NCI-H2196 (cell line): ENCODE measurements around the gene SIK3.
"Not testable (repeated sequence)": the region's sequence is repeated elsewhere in the genome, so short reads cannot be mapped to it uniquely, and the experiment has no call there.

Source experiments
- DNase-seq: peaks from one replicate; lab custom pipeline; 2025; ENCODE audit not compliant: unreplicated experiment; lab: John Stamatoyannopoulos, UW

SIK3 gene

DNA sequence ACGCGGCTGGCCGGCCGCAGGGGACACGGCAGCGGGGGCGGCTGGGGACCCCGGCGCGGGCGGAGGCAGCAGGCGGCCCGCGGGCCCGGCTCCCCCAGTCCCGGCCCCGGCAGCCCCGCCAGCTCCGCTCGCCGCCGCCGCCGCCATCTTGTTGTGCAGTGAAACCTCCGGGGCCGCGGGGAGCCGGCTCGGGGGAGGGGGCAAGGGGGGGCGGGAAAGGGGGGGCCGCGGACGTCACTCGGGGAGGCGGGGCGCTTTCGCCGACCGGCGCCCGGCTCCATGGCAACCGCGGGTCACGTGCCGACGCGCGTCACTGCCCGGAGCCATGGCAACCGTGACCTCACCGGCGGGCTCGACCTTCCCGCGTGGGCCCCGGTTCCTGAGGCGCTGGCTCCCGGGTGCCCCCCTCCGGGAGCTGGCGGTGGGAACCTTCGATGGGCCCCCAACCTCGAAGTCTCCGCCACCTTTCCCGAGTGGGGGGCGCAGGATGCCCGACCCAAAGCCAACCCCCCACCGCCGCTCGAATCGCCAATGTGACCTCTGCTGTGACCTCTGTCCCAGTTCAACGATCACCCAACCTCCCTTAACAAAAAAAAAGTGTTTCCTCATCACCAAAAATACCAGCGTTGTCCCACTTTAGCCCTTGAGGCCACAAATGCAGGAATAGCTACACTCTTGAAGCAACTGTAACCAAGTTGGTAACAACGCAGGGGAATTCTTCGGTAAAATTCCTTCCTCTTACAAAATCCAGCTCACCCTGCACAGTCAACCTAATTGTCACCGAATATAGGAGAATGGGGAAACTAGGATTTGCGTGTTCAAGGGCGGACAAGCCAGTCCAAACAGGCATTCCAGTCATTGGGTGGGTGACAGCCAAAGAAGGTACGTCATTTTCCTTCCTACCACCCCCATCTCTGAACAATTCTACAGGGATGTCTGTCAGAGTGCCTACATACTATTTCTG is at the start of gene SIK3:
Gene SIK3 (minus strand): TSS at position 160 of the 964 bp plus-strand sequence. CDS start 13 bp downstream, at position 147.
- DNase-seq: peak; percentile 94

DNA sequence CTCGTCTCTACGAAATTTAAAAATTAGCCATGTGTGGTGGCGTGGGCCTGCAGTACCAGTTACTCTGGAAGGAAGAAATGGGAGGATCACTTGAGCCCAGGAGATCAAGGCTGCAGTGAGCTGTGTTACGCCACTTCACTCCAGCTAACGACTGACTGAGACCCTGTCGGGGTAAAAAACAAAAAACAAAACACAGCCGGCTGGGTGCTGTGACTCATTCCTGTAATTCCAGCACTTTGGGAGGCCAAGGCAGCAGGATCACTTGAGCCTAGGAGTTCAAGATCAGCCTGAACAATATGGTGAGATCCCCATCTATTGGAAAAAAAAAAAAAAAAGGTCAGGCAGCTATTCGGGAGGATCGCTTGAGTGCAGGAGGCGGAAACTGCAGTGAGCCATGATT is 48.3 kb upstream of the SIK3 start:
- DNase-seq: no peak

DNA sequence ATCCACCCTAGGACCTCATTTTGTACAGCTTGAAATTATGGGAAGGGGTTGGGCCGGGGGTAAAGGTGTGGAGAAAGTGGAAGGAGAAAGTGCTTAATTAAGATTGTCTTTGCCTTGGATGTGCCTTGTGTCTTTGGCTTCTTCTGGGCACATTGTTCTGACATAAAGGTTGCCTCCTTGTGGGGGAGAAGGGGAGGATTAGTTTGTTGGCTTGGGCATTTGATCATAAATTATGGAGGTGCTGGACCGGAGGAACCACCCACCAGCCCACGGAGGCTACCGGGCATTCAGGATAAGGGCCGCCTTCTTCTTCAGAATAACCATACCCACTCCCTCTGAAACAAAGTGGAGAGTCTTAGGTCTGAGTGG is 47.1 kb upstream of the SIK3 start:
- DNase-seq: no peak

DNA sequence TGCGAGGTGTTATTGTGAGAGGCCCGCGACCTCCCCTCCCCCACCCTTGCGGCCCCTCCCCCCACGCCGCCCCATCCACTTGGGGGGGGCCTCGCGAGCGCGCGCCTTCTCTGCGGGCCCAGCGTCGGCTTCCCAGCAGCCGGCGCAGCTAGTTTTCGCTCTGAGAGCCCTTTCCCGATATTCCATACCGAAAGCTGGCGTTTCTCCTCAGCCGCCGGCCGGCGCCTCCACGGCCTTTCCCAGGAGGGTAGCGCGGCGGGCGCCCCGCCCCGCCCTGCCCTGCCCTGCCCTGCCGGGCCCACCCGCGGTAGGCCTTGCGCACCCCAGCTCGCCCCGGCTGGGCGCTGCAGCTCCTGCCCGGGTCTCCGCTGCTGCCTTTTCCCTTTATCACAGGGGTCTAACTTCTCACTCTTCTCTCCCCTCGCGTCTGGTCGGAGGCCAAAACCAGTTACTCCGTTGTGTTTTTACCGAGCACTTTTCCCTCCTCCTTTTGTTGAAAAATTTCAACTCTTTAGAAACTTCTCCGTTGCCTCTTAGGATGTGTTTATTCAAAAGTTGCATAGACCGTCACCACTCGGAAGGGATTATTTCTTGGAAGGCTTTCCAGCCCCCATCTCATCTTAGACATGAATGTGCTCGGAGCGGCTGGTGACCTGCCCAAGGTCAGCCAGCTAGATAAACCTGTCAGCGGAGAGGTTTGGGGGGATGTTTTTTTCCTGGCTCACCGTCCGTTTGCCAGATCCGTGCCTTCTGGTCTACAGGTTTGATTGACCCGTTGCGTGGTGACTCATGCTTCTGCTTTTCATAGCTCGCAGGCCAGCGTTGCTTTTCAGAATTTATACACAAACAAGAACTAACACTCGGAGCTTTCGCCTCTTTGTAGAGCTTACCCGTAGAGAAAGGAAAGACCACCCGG is 46.5 kb upstream of the SIK3 start:
- peak; percentile 64 for DNase-seq

DNA sequence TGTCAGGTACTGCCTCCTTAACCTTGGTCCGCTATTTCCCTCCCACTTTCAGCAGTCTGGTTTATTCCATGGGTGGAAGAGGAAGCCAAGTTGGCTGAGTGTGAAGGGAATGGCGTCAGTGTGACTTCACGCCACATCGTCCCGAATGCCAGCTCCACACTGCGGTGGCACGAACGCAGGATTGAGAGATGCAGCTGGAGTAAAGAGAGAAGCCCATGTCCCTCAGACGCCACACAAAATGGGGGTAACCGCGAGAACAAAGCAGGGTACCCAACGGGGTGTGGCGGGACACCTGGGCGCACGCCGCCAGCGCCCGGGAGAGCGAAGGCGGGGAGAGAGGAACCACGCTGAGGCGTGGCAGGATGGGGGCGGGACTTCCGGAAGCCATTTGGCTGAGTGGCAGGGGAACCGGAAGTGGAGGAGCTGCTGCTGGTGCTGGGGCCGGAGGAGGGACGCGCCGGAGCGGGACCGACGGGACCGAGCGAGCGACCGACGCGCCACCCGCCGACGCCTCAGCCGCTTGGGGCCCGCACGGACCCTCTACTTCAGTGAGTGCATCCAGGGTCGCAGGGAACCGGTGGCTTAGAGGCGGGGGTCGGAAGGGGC is 45.7 kb upstream of the SIK3 start, which contains the start of gene PAFAH1B2:
Gene PAFAH1B2 (plus strand): TSS at position 417 of the 606 bp plus-strand sequence. CDS start 8,161 bp downstream, outside the sequence.
- peak; percentile 93 for DNase-seq

DNA sequence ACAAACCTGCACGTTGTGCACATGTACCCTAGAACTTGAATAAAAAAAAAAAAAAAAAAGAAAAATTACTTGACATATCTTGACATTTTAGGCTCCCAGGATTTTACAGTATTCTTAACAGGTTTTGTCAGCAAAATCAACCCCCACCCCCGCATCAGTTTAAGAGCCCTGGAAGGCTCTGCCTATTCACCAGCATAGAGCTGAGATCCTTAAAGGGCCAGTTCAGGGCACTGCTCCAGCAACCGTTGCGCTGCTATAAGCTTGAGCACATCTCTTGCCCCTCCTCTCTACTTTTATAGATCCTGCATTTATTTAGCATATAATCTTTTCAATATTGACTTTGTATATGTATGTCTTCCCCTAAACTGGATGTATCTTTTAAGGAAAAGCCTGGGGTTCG is 45.2 kb upstream of the SIK3 start:
- DNase-seq: peak; percentile 61

DNA sequence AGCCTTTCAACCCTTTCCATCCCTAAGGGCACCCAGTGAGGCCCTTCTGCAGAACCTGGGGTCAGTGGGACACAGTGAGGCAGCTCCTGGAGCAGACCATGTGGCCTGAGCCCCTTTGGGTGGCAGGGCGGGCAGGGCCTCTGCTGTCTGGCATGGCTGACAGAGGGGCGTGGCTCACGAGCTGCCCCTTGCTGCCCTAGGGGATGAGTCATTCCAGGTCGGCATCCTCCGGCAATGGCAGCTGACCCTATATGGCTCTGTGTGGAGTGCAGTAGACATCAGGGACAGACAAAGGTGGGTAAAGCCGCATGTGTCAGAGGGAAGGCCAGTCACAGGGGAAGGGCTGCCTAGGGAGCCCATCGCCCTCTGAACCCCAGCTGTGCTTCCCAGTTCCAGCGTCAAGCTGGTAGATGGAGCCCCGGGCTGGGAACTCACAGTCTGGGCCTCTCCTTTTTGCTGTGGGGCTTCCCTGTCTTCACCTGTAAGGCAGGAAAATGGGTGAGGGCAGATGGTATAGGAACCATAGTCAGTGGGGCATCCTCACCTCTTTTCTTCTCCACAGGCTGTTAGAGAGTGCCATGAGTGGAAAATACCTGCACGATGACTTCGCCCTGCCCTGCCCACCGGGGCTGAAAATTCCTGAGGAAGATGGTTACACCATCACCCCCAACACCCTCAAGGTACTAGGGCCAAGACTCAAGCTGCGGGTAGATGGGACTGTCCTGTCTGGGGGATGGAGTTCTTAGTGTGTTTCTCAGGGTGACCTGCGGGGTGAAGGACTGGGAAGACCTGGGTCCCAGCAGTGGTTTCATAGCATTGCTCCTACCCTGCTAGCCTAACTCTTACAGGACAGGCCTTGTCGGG is 39.2 kb upstream of the SIK3 start:
- not testable (repeated sequence) for DNase-seq

DNA sequence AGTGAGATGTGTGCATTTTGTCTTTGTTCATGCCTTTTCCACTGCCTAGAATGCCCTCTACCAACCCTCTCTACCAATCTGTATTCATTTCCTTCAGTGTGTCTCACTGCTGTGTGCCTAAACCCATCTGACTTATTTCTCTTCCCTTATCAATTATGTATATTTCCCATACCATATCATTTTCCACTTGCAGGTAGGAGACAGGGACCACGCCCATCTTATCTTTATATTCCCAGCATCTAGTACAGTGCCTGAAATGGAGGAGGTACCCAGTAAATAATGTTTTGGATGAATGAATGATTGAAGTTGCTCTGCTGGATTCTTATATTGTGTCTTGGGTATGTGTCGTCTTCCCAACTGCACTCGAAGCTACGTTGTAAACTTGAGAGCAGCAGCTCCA is 36.8 kb upstream of the SIK3 start:
- DNase-seq: not testable (repeated sequence)

DNA sequence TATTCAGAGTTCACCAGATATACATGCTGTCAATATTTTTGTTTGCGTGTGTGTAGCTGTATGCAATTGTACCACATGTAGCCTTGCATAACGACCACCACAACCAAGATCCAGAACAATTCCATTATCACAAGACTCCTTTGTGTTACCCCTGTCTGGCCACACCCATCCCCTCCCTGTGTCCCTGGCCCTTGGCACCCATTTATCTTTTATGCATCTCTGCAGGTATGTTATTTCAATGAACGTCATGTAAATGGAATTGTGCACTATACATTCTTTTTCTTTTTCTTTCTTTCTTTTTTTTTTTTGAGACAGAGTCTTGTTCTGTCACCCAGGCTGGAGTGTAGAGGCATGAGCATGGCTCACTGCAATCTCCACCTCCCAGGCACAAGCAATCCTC is 36.2 kb upstream of the SIK3 start:
- DNase-seq: no peak

DNA sequence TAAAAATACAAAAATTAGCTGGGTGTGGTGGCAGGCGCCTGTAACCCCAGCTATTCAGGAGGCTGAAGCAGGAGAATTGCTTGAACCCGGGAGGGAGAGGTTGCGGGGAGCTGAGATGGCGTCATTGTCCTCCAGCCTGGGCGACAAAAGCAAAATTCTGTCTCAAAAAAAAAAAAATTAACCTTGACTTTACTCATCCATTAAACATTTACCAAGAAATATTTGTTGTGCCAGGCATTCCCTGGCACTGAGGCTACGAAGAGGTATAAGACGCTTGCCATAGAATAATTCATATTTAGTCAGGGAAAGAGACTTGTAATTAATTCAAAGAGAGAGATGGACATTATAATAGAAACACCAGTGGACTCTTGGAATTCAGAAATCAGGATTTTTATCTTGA is 32.7 kb upstream of the SIK3 start:
- DNase-seq: no peak

DNA sequence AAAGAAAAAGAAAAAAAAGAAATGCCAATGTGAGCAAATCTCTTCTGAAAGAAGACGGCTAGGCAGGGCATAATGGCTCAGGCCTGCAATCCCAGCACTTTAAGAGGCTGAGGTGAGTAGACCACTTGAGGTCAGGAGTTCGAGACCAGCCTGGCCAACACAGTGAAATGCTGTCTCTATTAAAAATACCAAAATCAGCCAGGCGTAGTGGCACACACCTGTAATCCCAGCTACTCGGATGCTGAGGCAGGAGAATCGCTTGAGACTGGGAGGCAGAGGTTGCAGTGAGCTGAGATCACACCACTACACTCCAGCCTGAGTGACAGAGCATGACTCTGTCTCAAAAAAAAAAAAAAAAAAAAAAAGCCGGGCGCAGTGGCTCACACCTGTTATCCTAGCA is 32.2 kb upstream of the SIK3 start:
- not testable (repeated sequence) for DNase-seq

DNA sequence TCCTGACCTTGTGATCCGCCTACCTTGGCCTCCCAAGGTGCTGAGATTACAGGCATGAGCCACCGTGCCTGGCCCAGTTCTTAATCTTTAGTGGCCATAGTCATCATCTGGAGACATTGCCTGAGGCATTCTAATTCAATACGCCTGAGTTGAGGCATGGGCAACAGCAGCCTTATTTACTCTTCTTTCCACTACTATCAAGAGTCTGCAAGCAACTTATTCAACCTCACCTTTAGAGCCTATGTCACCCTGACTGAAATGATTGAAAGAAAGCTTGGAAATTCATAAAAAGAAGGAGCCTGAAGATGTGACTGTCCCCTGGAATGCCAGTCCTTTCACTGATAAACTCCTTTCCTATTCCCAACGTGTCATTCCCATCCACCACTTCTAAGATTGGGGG is 30.1 kb upstream of the SIK3 start:
- DNase-seq: no peak

DNA sequence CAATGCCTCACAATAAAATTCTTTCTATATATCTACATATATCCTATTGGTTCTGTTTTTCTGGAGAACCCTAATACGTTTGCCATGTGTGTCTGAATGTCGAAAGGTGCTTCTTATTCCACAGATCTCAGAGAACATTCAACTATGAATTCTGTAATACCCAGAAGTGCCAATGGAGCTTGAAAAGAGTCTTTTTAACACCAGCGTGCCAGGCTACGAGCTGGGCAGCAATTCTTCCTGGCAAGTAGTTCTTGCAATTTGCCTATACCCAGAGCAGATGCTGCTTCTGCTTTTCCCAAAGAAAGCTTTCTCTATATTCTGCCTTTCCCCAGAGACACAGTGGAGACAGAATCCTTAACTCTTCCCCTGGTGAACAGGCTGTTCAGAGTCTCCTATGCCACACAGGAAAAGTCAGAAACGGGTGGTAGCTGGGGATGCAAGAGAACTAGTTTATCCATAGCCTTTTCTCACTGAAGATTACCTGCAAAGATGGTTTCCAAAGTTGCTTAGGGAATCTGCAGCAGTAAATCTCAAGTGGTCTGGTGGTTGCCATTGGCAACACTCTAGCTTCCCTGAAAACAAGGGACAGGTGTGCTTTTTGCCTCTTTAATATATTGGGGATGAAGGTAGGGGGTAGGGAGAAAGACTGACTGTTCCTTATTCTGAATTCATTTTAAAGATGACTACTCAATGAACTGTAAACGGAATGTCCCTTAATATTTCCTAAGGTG is 29.1 kb upstream of the SIK3 start:
- peak; percentile 25 for DNase-seq

DNA sequence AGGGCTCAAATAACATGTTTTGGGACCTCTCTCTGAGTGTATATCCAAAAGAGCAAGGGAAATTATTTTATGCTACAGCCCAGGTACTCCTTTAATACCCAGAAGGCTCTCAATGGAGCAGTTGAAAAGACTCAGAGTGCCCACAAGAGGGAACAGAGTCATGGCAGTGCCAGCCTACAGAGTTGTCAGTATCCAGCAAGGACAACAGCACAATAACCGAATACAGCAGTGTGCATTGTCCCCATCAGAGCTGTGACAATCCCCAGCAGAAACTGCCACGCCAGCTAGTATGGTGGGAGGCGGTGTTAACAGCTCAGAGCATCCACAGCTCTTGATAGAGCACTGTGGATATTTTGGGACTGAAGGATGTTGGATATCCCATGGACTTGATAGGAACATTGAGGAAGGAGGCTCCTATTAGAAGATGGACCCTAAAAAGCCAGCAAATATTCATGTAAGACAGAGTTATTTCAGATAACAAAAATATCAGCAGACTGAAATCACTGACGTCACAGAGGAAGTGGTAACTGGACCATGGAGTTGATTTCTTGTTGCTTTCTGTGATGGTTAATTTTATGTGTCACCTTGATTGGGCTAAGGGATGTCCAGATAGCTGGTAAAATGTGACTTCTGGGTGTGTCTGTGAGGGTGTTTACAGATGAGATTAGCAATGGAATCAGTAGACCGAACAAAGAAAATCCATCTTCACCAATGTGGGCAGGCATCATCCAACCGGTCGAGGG is 28.2 kb upstream of the SIK3 start:
- DNase-seq: no peak

DNA sequence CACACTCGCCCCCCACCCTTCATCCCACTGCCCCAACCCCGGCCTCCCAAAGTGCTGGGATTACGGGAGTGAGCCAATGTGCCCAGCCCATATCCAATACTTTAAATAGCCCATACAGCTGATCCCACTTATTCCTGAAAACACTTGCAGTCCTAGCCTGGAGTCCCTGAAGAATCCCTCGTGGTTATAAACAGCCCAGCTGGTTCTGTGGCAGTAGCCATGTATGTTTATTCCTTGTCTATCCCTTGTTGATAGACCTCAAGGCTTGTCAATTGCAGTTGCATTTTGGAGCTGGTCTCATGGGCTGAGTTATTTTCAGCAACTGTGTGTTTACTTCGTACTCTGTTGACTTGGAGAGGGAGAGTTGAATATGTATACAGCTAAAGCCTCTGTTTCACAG is 24.3 kb upstream of the SIK3 start:
- DNase-seq: no peak

DNA sequence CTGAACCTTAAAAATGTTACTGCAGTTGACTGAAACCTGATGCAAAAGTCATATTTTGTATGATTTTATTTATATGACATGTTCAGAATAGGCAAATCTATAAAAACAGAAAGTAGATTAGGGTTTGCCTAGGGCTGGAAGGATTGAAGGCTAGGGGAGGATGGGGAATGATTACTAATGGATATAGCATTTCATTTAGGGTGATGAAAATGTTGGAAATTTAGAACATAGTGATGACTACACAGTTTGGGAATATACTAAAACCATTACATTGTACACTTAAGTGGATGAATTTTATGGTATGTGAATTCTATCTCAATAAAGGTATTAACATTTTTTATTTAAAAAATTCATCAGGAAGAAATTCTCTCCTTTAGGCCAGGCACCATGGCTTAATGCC is 22.9 kb upstream of the SIK3 start:
- no peak for DNase-seq

DNA sequence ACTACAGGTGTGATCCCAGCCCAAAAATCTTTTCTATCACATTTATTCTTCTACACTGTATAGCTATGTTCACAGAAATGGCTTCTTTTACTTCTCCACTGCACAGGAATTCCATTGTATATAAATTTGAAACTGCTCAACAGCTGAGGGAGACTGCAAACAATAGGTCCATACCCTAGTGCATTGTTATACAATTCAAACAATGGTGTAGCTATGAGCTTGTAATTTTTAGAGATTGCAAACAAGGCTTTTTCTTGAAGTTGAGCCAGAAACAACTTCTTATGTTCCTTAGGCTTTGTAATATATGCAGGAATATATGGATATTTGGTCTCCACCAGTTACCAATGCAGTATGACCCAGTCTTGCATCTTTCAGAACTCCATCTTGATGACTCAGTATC is 19.5 kb upstream of the SIK3 start:
- DNase-seq: no peak

DNA sequence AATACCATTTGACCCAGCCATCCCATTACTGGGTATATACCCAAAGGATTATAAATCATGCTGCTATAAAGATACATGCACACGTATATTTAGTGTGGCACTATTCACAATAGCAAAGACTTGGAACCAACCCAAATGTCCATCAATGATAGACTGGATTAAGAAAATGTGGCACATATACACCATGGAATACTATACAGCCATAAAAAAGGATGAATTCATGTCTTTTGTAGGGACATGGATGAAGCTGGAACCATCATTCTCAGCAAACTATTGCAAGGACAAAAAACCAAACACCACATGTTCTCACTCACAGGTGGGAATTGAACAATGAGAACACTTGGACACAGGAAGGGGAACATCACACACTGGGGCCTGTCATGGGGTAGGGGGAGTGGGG is 14.7 kb upstream of the SIK3 start:
- DNase-seq: not testable (repeated sequence)

DNA sequence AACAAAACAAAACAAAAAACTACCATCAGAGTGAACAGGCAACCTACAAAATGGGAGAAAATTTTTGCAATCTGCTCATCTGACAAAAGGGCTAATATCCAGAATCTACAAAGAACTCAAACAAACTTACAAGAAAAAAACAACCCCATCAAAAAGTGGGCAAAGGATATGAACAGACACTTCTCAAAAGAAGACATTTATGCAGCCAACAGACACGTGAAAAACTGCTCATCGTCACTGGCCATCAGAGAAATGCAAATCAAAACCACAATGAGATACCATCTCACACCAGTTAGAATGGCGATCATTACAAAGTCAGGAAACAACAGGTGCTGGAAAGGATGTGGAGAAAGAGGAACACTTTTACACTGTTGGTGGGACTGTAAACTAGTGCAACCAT is 14.3 kb upstream of the SIK3 start:
- DNase-seq: not testable (repeated sequence)
